OCI-LY1 (cell line): ENCODE data around the gene SNRNP70.

Experiments
- CTCF ChIP-seq: fragments of 200-600 bp; sonication (generic), shearing (Covaris generic); IDR thresholded peaks from 2 replicates; pipeline ENCODE4 v1.5.1; 2017; ENCODE audit warnings: mild to moderate bottlenecking, antibody characterized with exemption, low read length, moderate library complexity, mixed read lengths
- EZH2 ChIP-seq: fragments of 200-600 bp; sonication (generic), shearing (Covaris generic); IDR thresholded peaks from 2 replicates; pipeline ENCODE4 v1.8.0; 2017; ENCODE audit warnings: borderline replicate concordance, mixed run types, mild to moderate bottlenecking, antibody characterized with exemption, low read length, moderate library complexity, mixed read lengths

GRCh38 chr19:49091391-49092038, 6.3 kb downstream of the SNRNP70 start:
- TF ChIP-seq CTCF (no peak), EZH2 (no peak)
